ENCODE measurements around the gene SHROOM4. TPM values are rescaled to one million over a fixed set of nuclear protein-coding genes. Genes with fewer than 3 reads are reported as not detected.

The SHROOM4 gene
- total RNA-seq, 1 experiment from 2014 or later: 7.1 TPM

DNA sequence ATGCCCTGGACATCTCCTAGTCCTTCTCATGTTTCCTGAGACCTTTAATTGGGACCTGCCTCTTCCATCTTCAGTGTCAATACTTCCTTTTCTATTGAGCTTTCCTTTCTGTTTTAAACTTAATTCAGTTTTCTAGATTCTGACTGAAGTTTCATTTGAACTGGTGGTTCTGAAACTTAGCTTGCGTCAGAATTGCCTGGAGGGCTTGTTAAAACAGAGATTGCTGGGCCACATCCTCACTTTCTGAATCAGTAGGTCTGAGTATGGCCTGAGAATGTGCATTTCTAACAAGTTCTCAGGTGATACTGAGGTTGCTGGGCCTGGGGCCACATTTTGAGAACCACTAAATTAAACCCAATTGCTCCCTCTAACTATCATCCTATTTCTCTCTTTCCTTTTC is 191.2 kb downstream of the SHROOM4 start:
- no peak for ATAC-seq
- H3K27ac Mint-ChIP-seq: peak overlapping the region; percentile 65; the same call in 1 of the 2 replicates
- ChIA-PET CTCF (interaction anchor here (1.1 to 1.3 kb wide), 2 partner anchors 14 to 28 kb away, joined by 3 to 4 read pairs; no protein-coding TSS in a partner anchor), POLR2A (no interaction called here)
- no peaks in the 10 kb centered on the region for H3K27me3 Mint-ChIP-seq (ENCODE audit: low read depth)
- H3K9me3 Mint-ChIP-seq: no peaks in the 10 kb centered on the region
- H3K36me3 Mint-ChIP-seq: peaks cover 3% of the 10 kb centered on the region; the same call in 1 of the 2 replicates
- peaks cover 37% of the 10 kb centered on the region for H3K4me1 Mint-ChIP-seq
- no peak for DNase-seq (ENCODE audit: low spot score)
- no peak overlapping the region for H3K4me3 Mint-ChIP-seq
- no peak for TF ChIP-seq EMX1 (CRISPR knock-in tag; IDR thresholded peaks at IDR 0.05)
- no peak for TF ChIP-seq SOX15 (CRISPR knock-in tag; IDR thresholded peaks at IDR 0.05)
- TF ChIP-seq, protein P1, sequence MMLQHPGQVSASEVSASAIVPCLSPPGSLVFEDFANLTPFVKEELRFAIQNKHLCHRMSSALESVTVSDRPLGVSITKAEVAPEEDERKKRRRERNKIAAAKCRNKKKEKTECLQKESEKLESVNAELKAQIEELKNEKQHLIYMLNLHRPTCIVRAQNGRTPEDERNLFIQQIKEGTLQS (CRISPR knock-in tag; conservative IDR thresholded peaks at IDR 0.05): no peak
- TF ChIP-seq ZNF416 (CRISPR knock-in tag; IDR thresholded peaks at IDR 0.05): no peak
- TF ChIP-seq, protein P2, sequence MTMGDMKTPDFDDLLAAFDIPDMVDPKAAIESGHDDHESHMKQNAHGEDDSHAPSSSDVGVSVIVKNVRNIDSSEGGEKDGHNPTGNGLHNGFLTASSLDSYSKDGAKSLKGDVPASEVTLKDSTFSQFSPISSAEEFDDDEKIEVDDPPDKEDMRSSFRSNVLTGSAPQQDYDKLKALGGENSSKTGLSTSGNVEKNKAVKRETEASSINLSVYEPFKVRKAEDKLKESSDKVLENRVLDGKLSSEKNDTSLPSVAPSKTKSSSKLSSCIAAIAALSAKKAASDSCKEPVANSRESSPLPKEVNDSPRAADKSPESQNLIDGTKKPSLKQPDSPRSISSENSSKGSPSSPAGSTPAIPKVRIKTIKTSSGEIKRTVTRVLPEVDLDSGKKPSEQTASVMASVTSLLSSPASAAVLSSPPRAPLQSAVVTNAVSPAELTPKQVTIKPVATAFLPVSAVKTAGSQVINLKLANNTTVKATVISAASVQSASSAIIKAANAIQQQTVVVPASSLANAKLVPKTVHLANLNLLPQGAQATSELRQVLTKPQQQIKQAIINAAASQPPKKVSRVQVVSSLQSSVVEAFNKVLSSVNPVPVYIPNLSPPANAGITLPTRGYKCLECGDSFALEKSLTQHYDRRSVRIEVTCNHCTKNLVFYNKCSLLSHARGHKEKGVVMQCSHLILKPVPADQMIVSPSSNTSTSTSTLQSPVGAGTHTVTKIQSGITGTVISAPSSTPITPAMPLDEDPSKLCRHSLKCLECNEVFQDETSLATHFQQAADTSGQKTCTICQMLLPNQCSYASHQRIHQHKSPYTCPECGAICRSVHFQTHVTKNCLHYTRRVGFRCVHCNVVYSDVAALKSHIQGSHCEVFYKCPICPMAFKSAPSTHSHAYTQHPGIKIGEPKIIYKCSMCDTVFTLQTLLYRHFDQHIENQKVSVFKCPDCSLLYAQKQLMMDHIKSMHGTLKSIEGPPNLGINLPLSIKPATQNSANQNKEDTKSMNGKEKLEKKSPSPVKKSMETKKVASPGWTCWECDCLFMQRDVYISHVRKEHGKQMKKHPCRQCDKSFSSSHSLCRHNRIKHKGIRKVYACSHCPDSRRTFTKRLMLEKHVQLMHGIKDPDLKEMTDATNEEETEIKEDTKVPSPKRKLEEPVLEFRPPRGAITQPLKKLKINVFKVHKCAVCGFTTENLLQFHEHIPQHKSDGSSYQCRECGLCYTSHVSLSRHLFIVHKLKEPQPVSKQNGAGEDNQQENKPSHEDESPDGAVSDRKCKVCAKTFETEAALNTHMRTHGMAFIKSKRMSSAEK (CRISPR knock-in tag; IDR thresholded peaks at IDR 0.05; ENCODE audit: borderline replicate concordance): no peak
- TF ChIP-seq SP1 (CRISPR knock-in tag; conservative IDR thresholded peaks at IDR 0.05): no peak
- TF ChIP-seq, protein P3, sequence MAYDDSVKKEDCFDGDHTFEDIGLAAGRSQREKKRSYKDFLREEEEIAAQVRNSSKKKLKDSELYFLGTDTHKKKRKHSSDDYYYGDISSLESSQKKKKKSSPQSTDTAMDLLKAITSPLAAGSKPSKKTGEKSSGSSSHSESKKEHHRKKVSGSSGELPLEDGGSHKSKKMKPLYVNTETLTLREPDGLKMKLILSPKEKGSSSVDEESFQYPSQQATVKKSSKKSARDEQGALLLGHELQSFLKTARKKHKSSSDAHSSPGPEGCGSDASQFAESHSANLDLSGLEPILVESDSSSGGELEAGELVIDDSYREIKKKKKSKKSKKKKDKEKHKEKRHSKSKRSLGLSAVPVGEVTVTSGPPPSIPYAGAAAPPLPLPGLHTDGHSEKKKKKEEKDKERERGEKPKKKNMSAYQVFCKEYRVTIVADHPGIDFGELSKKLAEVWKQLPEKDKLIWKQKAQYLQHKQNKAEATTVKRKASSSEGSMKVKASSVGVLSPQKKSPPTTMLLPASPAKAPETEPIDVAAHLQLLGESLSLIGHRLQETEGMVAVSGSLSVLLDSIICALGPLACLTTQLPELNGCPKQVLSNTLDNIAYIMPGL (CRISPR knock-in tag; IDR thresholded peaks at IDR 0.05): no peak
- TF ChIP-seq, protein P4, sequence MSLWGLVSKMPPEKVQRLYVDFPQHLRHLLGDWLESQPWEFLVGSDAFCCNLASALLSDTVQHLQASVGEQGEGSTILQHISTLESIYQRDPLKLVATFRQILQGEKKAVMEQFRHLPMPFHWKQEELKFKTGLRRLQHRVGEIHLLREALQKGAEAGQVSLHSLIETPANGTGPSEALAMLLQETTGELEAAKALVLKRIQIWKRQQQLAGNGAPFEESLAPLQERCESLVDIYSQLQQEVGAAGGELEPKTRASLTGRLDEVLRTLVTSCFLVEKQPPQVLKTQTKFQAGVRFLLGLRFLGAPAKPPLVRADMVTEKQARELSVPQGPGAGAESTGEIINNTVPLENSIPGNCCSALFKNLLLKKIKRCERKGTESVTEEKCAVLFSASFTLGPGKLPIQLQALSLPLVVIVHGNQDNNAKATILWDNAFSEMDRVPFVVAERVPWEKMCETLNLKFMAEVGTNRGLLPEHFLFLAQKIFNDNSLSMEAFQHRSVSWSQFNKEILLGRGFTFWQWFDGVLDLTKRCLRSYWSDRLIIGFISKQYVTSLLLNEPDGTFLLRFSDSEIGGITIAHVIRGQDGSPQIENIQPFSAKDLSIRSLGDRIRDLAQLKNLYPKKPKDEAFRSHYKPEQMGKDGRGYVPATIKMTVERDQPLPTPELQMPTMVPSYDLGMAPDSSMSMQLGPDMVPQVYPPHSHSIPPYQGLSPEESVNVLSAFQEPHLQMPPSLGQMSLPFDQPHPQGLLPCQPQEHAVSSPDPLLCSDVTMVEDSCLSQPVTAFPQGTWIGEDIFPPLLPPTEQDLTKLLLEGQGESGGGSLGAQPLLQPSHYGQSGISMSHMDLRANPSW (CRISPR knock-in tag; conservative IDR thresholded peaks at IDR 0.05; ENCODE audit: low read depth): no peak
- TF ChIP-seq HMGA2 (CRISPR knock-in tag; IDR thresholded peaks at IDR 0.05): no peak
- TF ChIP-seq, protein P5, sequence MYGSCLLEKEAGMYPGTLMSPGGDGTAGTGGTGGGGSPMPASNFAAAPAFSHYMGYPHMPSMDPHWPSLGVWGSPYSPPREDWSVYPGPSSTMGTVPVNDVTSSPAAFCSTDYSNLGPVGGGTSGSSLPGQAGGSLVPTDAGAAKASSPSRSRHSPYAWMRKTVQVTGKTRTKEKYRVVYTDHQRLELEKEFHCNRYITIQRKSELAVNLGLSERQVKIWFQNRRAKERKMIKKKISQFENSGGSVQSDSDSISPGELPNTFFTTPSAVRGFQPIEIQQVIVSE (CRISPR knock-in tag; IDR thresholded peaks at IDR 0.05; ENCODE audit: borderline replicate concordance): no peak
- TF ChIP-seq ELF4 (CRISPR knock-in tag; IDR thresholded peaks at IDR 0.05; ENCODE audit: low read depth): no peak
- TF ChIP-seq, protein P6, sequence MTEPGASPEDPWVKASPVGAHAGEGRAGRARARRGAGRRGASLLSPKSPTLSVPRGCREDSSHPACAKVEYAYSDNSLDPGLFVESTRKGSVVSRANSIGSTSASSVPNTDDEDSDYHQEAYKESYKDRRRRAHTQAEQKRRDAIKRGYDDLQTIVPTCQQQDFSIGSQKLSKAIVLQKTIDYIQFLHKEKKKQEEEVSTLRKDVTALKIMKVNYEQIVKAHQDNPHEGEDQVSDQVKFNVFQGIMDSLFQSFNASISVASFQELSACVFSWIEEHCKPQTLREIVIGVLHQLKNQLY (CRISPR knock-in tag; IDR thresholded peaks at IDR 0.05): no peak
- no peak for TF ChIP-seq FOXK1 (CRISPR knock-in tag; IDR thresholded peaks at IDR 0.05)

DNA sequence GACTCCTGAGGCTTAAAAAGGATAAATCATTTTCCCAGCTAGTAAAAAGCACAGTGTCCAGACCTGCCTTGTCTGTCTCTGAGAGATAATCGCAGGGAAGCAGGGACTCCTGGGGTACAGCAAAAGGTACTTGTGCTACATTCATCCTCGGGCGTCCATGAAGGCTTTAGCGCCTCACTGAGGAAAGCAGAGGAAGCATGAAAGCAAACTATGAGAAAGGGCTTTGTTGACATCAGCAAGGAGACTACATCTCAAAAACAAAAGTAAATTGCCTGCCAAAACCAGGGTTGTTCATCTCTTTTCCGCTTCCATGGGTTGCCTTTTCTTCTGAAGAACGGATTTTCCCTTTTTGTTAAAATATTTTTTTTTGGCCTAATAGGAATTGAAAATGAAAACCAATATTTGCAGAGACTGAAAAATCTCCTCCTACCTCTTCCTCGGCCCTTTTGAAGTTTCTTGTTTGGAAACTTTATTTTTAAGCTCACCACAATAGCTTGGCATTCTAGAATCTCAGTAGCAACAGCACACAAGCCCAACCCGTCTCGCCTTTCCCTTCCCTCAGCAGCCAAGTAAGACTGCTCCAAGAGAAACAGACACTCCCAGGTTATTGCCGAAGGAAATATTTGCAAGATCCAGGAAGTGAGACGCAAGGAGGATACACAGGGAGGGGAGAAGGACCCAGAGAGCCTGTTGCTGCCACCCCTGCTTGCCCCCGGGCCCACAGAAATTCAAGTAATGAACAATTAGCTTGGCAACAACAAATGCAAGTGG is 195.0 kb downstream of the SHROOM4 start:
- ATAC-seq (peak; percentile 51; the same call in 1 of the 2 replicates), DNase-seq (ENCODE audit: low spot score) (no peak)
- ChIA-PET POLR2A (no interaction called here), CTCF (no interaction called here)
- no peaks in the 10 kb centered on the region for H3K36me3 Mint-ChIP-seq
- H3K27ac Mint-ChIP-seq: peak overlapping the region; percentile 57
- no peaks in the 10 kb centered on the region for H3K9me3 Mint-ChIP-seq
- no peak overlapping the region for H3K4me3 Mint-ChIP-seq
- H3K27me3 Mint-ChIP-seq (ENCODE audit: low read depth): no peaks in the 10 kb centered on the region
- H3K4me1 Mint-ChIP-seq: peaks cover 54% of the 10 kb centered on the region
- TF ChIP-seq CBFB (CRISPR knock-in tag; IDR thresholded peaks at IDR 0.05; ENCODE audit: low read depth) (no peak), RORB (CRISPR knock-in tag; IDR thresholded peaks at IDR 0.05) (no peak), SOX15 (CRISPR knock-in tag; IDR thresholded peaks at IDR 0.05) (no peak), ZNF423 (CRISPR knock-in tag; IDR thresholded peaks at IDR 0.05) (no peak), ZNF671 (CRISPR knock-in tag; IDR thresholded peaks at IDR 0.05) (no peak), OVOL2 (CRISPR knock-in tag; IDR thresholded peaks at IDR 0.05; ENCODE audit: borderline replicate concordance) (no peak), SMAD4 (CRISPR knock-in tag; IDR thresholded peaks at IDR 0.05) (no peak)
- TF ChIP-seq, protein P7, sequence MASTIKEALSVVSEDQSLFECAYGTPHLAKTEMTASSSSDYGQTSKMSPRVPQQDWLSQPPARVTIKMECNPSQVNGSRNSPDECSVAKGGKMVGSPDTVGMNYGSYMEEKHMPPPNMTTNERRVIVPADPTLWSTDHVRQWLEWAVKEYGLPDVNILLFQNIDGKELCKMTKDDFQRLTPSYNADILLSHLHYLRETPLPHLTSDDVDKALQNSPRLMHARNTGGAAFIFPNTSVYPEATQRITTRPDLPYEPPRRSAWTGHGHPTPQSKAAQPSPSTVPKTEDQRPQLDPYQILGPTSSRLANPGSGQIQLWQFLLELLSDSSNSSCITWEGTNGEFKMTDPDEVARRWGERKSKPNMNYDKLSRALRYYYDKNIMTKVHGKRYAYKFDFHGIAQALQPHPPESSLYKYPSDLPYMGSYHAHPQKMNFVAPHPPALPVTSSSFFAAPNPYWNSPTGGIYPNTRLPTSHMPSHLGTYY (CRISPR knock-in tag; IDR thresholded peaks at IDR 0.05): no peak
- TF ChIP-seq, protein P8, sequence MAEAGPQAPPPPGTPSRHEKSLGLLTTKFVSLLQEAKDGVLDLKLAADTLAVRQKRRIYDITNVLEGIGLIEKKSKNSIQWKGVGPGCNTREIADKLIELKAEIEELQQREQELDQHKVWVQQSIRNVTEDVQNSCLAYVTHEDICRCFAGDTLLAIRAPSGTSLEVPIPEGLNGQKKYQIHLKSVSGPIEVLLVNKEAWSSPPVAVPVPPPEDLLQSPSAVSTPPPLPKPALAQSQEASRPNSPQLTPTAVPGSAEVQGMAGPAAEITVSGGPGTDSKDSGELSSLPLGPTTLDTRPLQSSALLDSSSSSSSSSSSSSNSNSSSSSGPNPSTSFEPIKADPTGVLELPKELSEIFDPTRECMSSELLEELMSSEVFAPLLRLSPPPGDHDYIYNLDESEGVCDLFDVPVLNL (CRISPR knock-in tag; IDR thresholded peaks at IDR 0.05; ENCODE audit: borderline replicate concordance, low read depth): no peak

Measured in WTC11 (cell line).